ENCODE results near the gene GNB3.

GNB3 gene

GRCh38 chr12:6863586-6864321, 23.0 kb downstream of the GNB3 start:
- no peak for TF ChIP-seq ZFX (IDR thresholded peaks at IDR 0.05; ENCODE audit: borderline replicate concordance)
- no peak for TF ChIP-seq CTCF (IDR thresholded peaks at IDR 0.05)
- H3K27ac ChIP-seq = 0 out of 2 replicates have a peak overlapping the region, but pooled peaks have one; percentile 4

GRCh38 chr12:6865307-6865706, 24.6 kb downstream of the GNB3 start:
- 0 out of 2 replicates have a peak overlapping the region, but pooled peaks have one; percentile 99 for H3K27ac ChIP-seq

- peak overlapping the region; percentile 99 for H3K27ac ChIP-seq
- TF ChIP-seq ZFX (IDR thresholded peaks at IDR 0.05; ENCODE audit: borderline replicate concordance) = no peak
- no peak for TF ChIP-seq CTCF (IDR thresholded peaks at IDR 0.05)
Measured at GRCh38 chr12:6866163-6866919, 25.6 kb downstream of the GNB3 start.

- no peak for TF ChIP-seq ZFX (IDR thresholded peaks at IDR 0.05; ENCODE audit: borderline replicate concordance)
- TF ChIP-seq CTCF (IDR thresholded peaks at IDR 0.05) = no peak
- peak overlapping the region; percentile 99 for H3K27ac ChIP-seq
Measured at GRCh38 chr12:6866920-6867412, 26.2 kb downstream of the GNB3 start.

- peak within 1 kb of the TSS; percentile 99 for H3K27ac ChIP-seq
- TF ChIP-seq ZFX (IDR thresholded peaks at IDR 0.05; ENCODE audit: borderline replicate concordance) (no peak), CTCF (IDR thresholded peaks at IDR 0.05) (peak; percentile 19; the same call in 1 of the 2 replicates)
Measured at GRCh38 chr12:6867413-6868210, 26.9 kb downstream of the GNB3 start, which contains the start of gene TPI1. Gene TPI1 (plus strand): TSS chr12:6867531. CDS start chr12:6867567, 36 bp downstream.

- no peak for TF ChIP-seq CTCF (IDR thresholded peaks at IDR 0.05)
- TF ChIP-seq ZFX (IDR thresholded peaks at IDR 0.05; ENCODE audit: borderline replicate concordance) = no peak
- peak overlapping the region; percentile 99 for H3K27ac ChIP-seq
Measured at GRCh38 chr12:6868211-6869048, 27.7 kb downstream of the GNB3 start.
